ENCODE data around the gene MPP4.

MPP4 gene, protein sequence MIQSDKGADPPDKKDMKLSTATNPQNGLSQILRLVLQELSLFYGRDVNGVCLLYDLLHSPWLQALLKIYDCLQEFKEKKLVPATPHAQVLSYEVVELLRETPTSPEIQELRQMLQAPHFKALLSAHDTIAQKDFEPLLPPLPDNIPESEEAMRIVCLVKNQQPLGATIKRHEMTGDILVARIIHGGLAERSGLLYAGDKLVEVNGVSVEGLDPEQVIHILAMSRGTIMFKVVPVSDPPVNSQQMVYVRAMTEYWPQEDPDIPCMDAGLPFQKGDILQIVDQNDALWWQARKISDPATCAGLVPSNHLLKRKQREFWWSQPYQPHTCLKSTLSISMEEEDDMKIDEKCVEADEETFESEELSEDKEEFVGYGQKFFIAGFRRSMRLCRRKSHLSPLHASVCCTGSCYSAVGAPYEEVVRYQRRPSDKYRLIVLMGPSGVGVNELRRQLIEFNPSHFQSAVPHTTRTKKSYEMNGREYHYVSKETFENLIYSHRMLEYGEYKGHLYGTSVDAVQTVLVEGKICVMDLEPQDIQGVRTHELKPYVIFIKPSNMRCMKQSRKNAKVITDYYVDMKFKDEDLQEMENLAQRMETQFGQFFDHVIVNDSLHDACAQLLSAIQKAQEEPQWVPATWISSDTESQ
- 0 to 0.16 (median 0.07) reads per million in 3 experiments for total RNA-seq

DNA sequence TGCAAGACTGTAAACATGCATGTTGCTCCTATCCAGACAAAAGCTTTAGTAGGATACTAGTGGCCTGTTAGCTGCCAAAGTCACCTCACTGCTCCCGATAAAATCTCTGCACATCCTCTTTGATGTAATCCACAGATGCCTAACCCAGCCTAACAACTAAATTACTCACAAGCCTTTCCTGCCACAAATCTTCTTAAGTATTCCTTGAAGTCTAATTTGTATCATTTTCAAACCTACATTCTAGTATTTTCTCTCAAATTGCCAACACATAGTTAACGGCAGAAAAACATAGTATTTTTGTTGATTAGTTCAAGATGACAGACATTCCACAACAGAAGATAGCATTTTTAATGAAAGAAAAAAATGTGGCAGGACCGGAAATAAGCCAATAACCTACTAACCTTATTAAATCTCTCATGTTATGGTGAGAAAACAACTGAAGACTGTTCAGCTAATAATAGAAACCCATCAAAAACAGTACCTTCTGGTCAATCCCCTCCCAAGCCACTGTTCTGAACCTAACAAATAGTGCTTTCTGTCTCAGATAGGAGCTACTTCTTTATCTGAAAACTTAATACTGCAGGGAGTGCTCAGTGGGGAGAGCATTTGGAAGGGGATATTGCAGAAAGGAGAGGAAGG is at the start of gene MPP4:
MPP4 (minus strand) TSS at position 57 of the 639 bp plus-strand sequence. CDS start 4,690 bp downstream, outside the sequence.
- no peak for DNase-seq

DNA sequence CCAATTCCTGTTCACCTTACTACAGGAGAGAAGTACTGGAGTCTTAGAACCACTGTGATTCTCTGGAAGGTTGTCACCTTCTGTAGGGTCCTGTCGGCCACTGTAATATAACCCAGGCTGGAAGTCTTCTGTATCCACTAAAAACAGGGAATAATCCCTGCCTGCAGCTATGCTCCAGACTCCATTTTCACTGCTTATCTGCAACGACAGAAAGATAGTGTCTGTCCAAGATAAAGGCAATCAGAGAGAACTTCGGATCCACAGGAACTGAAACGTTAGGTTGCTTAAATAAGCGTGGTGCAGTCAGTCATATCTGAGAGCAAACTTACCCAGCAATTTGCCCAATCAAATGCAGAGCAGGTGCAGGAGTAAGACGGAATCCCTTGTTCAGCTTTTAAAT is 48.1 kb upstream of the MPP4 start:
- DNase-seq: no peak

DNA sequence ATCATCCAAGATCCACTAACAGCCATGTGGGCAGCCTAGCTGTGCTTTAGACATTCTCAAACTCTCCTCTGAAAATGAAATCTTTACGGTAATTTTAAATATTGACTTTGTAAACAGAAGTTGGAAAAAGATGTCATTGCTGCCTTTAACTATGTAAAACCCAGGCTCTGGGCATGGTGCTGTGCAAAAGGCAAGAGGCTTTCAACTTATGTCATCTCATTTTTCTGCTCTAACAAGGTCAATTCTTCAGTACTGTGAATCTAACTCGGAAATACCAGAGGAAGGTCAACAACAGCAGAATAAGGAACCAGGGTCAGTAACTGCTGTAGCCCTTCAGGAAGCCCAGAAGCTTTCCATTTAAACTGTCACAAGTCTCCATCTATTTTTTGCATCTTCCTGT is 37.0 kb upstream of the MPP4 start:
- no peak for DNase-seq

DNA sequence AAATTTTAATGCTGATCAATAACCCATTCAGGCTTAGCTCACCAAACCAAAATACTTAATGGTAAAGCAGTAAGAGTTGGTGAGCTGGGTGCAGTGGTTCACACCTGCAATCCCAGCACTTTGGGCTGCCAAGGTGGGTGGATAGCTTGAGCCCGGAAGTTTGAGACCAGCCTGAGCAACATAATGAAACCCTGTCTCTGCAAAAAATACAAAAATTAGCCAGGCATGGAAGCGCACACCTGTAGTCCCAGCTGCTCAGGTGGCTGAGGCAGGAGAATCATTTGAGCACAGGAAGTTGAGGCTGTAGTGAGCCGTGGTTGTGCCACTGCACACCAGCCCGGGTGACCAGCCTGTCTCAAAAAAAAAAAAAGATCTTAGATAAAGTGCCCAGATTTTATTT is 35.7 kb upstream of the MPP4 start:
- DNase-seq: no peak

DNA sequence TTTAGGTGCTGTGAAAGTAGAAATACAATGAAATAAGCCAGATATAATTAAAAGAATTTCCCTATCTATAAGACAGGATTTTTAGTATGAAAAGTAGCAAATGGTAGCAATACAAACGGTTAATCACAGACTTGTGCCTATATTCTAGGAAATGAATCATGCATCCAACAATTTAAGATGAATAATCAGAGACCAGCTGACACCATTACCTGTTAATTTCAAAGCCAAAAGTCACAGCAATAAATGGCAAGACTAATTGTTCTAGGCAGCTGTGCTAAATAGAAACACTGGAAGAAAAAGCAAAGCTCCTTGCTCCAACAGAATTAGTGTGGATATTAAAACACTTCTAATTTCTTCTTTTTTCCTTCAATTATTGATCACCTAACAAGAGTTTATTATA is 35.1 kb upstream of the MPP4 start:
- no peak for DNase-seq

DNA sequence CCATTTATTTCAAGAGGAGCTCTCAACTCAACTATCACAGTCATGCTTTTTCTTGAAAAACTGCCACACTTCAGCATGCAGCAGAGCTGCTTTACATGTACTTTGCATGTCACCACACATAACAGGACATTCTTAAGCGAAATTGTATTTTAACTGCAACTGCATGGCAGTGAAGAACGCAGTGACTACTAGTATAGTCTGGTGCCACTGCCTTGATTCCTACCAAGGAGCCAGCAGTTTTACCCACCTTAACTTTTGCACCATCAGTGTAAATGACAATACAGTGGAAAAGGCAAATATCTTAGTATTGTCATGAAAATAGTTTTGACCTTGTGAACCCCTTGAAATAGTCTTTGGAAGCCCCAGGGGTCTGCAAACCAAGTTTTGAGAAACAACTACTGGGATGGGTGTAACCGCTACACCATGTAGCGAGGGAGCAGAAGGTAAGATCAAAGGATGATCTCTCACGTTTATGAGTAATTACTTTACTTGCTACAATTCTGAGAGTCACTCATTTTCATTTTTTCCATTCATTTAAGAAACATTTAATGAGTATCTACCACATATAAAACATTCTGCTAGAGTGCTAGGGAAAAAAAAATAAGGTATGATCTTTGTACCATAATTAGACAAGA is 32.3 kb upstream of the MPP4 start:
- no peak for DNase-seq

DNA sequence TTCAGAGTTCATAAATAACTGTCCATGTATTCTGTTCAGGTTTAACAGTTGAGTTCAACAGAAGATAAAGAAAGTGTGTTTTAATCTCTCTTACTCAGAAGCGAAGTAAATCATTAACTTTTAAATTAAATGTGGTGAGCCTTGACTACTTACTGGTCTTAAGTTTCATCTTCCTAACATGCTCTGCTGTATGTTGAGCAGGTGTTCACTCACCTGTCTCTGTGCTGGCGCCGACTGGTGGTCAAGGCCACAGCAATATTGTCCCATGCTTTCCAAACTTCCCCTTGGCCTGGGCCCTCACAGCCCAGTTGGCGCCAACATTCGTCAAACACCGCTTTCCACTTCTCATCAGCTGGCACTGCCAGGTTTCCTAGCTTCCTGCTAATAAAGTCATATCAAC is 17.0 kb upstream of the MPP4 start:
- DNase-seq: no peak

DNA sequence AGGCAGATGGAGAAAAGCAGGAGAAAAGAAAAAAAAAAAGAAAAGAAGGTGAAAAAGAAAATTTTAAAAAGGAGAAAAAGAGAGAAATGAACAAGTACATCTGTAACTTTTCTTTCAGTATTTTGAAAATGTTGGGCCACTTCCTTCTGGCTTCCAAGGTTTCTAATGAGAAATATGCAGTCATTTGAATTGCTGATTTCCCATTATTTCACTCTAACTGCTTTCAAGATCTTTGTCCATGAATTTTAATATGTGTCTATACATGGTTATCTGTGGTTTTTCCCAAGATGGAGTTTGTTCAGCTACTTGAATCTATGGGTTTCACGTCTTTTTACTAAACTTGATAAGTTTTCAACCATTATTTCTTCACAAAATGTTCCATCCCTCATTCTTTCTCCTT is 14.3 kb upstream of the MPP4 start:
- DNase-seq: no peak

DNA sequence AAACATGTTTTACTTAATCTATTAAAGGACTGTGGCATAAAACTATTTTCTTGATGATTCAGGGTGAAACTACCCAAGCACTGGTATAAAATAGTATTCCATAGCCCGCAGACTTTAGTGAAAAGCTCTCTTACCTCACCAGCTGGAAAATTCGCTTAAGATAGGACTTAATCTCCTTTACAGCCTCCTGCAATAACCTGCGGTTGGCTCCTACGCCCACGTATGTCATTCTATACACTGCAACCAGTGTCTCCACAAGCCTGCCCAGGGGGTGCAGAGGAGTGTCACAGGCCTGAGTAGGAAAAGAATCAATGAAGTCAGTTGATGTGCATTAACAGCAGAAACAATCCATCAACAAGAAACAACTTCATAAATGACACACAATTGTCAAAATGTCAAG is 11.3 kb upstream of the MPP4 start:
- no peak for DNase-seq

DNA sequence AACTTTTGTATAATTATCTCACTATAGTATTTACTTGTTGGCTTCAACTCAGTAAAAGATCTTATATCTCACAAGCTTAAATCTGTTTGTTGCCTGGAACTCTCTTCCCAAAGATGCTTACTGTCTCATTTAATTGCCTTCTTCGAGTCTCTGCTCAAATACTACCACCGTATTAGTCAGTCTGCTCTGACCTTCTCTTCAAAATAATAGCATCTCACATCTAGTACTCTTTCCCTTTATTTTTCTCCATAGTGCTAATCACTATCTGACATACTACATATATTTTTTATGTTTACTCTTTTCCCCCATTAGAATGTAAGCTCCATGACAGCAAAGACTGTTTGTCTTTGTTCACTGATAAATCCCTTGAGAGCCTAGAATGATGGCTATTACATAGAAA is 10.6 kb upstream of the MPP4 start:
- no peak for DNase-seq

DNA sequence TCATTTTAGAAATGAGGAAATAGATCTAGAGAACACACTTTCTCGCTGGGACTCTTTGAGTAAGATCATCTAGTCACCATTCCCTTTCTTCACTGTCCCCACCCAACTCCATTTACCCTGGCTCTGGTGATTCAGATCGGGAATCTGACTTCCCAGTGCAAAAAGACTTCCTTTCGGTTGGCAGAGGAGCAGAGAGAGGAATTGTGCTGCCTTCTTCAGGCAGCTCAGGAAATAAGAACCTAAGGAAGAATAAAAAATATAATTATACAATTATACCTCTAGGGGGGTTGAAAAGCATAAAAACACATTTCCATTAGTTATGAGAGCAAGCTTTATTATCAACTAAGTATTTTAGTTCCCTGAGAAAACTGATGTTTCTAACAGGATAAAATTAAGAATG is 9.3 kb upstream of the MPP4 start:
- no peak for DNase-seq

DNA sequence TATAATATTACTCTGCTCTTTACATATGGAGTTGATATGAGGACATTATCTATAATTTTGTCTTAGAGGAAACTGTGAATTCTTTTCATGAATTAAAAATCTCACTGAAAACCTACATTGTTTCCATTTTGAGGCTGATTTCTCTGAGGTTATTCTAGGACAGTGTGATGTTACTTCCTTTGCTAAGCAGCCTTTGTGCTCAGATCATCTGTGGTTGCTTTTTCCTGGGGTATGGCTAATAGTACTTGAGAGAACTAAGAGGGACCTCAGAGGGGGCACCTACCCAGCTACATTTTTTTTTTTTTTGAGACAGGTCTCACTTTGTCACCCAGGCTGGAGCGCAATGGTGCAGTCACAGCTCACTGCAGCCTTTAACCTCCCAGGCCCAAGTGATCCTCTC is 8.7 kb upstream of the MPP4 start:
- DNase-seq: no peak

DNA sequence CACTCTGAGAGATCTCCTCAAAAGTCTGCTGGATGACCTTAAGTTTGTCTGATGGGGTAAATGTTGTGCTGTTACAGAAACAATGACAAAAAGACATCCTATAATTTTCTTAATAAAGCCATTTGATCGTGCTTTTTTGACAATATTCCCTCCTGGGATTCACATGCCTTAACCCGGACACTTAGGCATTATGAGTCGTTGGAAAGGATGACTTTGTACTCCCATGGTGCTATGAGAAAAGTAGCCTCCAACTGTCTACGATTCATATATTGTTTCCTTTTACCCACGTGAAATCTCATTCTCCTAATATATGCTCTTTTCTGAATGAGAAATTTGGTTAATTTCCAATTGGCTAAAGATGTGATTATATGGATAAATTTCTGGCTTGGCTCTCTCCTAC is 6.1 kb upstream of the MPP4 start:
- DNase-seq: no peak

DNA sequence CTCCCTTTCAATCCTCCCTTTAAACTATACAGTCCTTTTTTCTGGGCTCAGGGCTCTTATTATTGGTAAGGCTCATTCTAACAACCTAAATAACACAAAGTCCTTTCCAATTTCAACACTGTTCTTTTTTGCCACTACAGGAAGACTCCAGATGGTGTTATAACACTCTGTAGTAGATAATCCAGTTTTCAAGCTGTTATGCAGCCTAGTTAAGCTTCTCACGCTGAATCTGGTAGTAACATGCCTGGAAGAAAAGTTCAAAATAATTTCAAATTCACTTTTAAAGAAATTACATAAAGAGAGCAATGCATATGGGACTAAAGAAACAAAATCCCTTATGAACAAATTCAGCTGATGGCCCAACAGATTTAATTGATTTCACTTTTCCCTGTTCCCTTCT is 3.2 kb upstream of the MPP4 start:
- no peak for DNase-seq

DNA sequence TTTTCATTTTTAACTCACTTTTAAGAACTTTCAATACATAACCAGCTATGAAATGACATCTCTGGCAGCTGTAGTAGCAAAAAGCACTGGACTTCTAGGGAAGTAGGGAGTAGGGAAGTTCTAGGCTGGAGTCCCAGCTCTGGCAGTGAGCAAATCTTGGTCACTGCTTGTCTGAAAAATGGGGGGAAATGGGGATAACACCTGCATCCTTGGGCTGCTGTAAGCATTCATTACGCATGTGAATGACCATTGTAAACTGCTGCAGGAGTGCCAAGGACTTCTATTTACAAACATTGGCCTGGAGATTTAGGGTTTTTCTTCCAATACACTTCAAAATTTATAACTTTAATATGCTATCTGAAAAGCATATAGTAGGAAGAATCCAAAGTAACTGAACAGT is 972 bp upstream of the MPP4 start:
- DNase-seq: no peak

DNA sequence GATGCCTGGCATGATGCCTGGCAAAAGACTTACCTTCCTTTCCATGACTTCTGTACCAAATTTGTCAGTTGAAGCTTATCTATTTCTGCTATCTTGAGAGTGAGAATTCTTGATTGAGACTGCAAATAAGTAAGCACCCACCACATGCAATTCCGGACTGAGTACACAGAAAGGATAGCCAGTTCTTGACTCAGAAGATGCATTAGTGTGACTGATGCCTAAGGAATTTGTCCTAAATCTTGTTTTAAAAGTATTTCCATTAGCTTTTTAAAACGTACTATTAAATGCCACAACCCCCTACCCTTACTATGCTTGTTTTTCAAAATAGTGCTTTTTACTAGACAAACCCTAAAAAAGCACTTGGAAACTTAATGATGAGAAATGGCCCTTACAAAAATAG is 545 bp downstream of the MPP4 start:
- DNase-seq: no peak

DNA sequence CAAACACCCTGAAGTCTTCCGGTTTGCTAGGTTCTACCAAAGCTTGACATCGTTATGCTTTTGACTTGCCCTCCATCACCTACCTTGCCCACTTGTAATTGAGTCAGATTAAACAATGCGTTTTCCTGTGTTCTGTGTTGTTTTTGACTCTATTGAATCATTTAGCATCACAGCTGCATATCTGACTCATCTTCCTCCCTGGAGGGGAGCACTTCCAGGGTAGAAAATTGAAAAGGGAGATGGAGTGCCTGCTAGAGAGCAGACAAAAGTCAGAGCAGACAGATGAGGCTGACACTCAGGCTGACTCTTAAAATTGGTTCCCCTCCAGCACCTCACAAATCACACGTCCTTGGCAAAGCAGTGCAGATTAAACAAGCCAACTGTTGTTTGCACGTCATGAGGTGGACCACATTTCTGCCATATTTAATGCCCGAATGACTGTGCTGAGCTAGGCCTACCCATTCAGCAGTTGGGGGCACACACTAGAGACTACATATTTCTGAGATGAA is 2.2 kb downstream of the MPP4 start:
- DNase-seq: no peak

DNA sequence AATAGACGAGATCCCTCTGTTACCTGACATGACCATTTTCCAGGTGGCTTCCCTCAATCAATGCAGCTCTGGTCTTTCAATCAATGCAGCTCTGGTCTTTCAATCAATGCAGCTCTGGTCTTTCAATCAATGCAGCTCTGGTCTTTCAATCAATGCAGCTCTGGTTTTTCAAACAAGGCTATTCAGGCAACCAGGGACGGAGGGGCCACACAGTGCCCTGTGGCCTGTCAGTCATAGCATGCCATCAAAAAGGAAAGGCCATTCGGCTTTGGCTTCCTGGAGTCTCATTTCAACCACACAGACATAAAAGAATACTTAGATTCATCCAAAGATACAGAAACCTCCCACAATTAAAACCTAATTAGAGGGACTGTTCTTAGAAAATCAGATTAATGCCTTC is 13.3 kb downstream of the MPP4 start:
- DNase-seq: no peak

DNA sequence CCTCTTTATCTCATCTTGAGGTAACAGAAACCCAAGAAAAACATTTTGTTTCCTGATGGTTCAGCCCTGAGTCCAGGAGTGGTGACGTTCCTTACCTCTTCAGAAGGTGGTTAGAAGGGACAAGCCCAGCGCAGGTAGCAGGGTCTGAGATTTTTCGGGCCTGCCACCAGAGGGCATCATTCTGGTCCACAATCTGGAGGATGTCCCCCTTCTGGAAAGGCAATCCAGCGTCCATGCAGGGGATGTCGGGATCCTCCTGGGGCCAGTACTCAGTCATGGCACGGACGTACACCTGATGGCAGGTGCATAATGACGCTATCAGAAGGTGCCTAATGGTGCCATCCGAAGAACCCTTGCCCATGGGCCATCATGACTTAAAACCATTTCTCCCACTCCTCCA is 17.7 kb downstream of the MPP4 start:
- no peak for DNase-seq

DNA sequence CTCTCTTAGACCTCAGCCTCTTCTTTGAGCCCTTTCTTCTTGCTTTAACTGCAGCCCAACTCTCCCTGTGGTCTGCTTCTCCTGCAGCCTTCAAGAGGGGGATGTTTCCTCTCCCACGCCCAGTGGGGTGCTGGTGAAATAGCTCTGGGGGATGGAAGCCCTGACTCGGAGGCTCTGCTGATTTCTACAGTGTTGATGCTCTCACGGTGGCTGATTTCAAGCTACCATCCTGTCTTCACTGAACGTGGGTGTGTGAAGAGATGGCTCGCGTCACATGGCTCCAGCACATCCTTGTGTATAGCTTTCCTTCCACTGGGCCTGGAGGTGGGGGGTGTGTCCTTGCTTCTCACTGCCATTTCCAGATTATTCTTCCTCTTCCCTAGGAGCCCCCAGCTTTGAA is 20.0 kb downstream of the MPP4 start:
- no peak for DNase-seq

DNA sequence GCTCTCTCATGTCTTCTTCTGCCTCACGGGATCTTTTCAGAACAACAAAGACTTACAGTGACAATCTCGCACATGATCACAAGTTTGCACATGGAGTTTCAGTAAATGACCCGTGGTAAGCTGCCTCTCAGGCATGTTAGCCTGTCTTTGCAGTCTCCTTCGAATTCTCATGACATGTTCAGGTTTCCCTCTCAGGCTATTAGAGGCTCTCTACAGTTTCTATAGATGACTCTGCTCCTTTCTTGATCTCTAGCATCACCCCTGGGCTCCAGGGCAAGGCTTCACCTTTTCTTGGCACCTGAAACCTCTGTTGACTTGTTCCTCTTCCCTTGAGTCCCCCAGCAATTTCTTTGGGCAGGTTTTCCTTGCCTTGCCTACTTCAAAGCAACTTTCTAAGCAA is 23.0 kb downstream of the MPP4 start:
- no peak for DNase-seq

DNA sequence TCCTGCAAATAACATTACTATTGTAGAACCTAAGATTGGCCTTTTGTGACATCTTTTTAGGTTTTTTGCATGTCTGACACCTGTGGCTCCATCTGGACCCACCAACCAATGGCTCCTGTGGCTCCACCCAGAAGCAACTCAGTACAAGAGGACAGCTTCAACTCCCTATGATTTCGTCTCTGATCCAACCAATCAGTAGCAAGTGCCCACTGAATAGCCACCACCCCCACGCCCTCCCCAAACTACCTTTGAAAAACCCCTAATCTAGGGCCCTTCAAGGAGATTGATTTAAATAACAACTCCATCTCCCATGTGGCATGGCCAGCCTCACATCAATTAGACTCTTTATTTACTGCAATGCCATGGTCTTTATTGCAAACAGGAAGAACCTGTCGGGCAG is 23.6 kb downstream of the MPP4 start:
- DNase-seq: no peak

DNA sequence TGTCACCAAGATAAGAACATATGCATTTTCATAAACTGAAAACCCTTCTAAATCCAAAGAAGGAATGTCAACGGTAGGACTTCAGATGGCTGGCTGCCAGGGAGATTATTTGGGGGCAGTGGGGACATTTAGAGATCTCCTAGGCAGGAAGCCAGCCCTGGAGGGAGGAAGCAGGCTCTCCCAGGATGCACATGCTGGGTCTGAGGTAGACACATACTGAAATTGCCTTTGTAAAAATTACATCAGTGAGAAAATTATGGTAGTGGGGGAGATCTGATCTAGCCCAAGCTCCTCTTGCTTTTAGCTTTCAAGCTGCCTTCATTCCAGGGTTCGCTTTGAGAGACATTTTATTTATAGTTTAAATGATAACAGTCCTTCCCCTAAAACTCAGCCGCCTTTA is 24.1 kb downstream of the MPP4 start:
- no peak for DNase-seq

DNA sequence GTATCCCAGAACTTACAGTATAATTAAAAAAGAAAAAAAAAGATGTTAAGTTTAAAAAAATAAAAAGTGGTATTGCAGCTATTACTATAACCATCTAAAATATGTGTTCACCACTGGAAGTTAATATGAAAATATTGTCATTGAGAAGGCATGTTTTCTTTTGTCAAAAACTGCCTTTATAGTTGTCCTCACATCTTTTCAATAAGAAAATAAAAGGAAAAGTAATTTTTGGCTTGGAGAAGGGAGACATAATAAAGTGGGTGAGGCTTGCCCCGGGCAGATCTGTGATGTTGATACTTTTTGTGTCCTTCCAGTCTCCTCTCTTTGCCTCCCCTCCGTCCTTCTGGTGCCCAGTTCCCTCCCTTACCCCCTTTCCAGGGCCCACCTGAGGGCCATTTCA is 24.9 kb downstream of the MPP4 start:
- DNase-seq: no peak

Measured in central memory CD4-positive, alpha-beta T cell (primary cell).